ENCODE measurements around the gene RABIF. TPM values are rescaled to one million over a fixed set of nuclear protein-coding genes. Genes with fewer than 3 reads are reported as not detected.
"Not testable (repeated sequence)": the region's sequence is repeated elsewhere in the genome, so short reads cannot be mapped to it uniquely, and the experiment has no call there.

RABIF gene
- total RNA-seq, 1 donor from 2014 or later = 4.5 TPM

- no peak for ATAC-seq (ENCODE audit: poor library complexity)
- no peak for DNase-seq
- intact Hi-C loops (cut with DNase I) = no loop called here
Measured at GRCh38 chr1:202844259-202844658, 44.7 kb downstream of the RABIF start.

GRCh38 chr1:202843081-202843480 lies 45.9 kb downstream of the RABIF start:
- no peak for ATAC-seq (ENCODE audit: poor library complexity)
- no peak for DNase-seq
- intact Hi-C loops (cut with DNase I) = no loop called here

GRCh38 chr1:202837746-202838262 lies 51.1 kb downstream of the RABIF start:
- DNase-seq (no peak), ATAC-seq (ENCODE audit: poor library complexity) (no peak)
- intact Hi-C loops (cut with DNase I) = no loop called here

- no peak for ATAC-seq (ENCODE audit: poor library complexity)
- DNase-seq = no peak
- intact Hi-C loops (cut with DNase I) = no loop called here
Measured at GRCh38 chr1:202836623-202837403, 52.1 kb downstream of the RABIF start.

- ATAC-seq (ENCODE audit: poor library complexity) = no peak
- DNase-seq = no peak
- intact Hi-C loops (cut with DNase I) = no loop called here
Measured at GRCh38 chr1:202835548-202836072, 53.3 kb downstream of the RABIF start.

- no peak for DNase-seq
- no peak for ATAC-seq (ENCODE audit: poor library complexity)
- intact Hi-C loops (cut with DNase I) = no loop called here
Measured at GRCh38 chr1:202834771-202835547, 54.0 kb downstream of the RABIF start.

GRCh38 chr1:202831906-202832305 lies 57.0 kb downstream of the RABIF start:
- ATAC-seq (ENCODE audit: poor library complexity) (no peak), DNase-seq (no peak)
- intact Hi-C loops (cut with DNase I) = no loop called here

- ATAC-seq (ENCODE audit: poor library complexity); intact Hi-C loops (cut with DNase I); DNase-seq: not testable (repeated sequence)
Measured at GRCh38 chr1:202829223-202829622, 59.7 kb downstream of the RABIF start.

Other genes starting within 250 kb of the RABIF start
- not detected for gene SYT2, start 178.7 kb downstream of the RABIF start, total RNA-seq
- 11.9 TPM for gene KDM5B, start 80.7 kb downstream of the RABIF start, total RNA-seq
- 1.0 TPM for gene PCAT6, start 78.2 kb downstream of the RABIF start, total RNA-seq
- 19.4 TPM for gene KLHL12, start 38.1 kb upstream of the RABIF start, total RNA-seq
- gene ADIPOR1, start 69.2 kb upstream of the RABIF start, total RNA-seq = 76.6 TPM
- 118 TPM for gene CYB5R1, start 78.1 kb upstream of the RABIF start, total RNA-seq
- 21.8 TPM for gene TMEM183A, start 118.2 kb upstream of the RABIF start, total RNA-seq
- 19.3 TPM for gene PPFIA4, start 137.3 kb upstream of the RABIF start, total RNA-seq
- not detected for gene MYOG, start 196.9 kb upstream of the RABIF start, total RNA-seq
- gene ADORA1, start 238.6 kb upstream of the RABIF start, total RNA-seq = 12.5 TPM

All from Right ventricle myocardium superior (tissue), 1 donor.